Right lung (tissue), 10 donors: ENCODE data around the gene TOP2A. TPM values are rescaled to one million over a fixed set of nuclear protein-coding genes. Genes with fewer than 3 reads are reported as not detected.

Experiments used
- DNase-seq, 2 donors: peaks; one replicate each; pipeline ENCODE4 v3.0.0-alpha.2; 2013
- long read RNA-seq, 8 donors: transcript quantifications; one replicate each; lab custom pipeline, GENCODE V29; 2026
- polyA plus RNA-seq, 5 donors: library from polyadenylated mRNA; unstranded; fragments of 120-200 nt; gene quantifications; one replicate each; pipeline versions ENCODE4 v1.2.1 to v1.2.3, GENCODE V29; 2013; ENCODE audit warnings: inconsistent platforms in 1 of 5, low replicate concordance in 1 of 5; ENCODE audit not compliant: insufficient read length in 5 of 5, insufficient read depth in 1 of 5

The TOP2A gene
- 100 to 1,000 TPM; 106 to 344 (median 189) TPM for polyA plus RNA-seq
- long read RNA-seq, donor 1, full-length matches to known transcripts: 3 of 97 reads
- long read RNA-seq, donor 1, partial matches to known transcripts: 94 of 97 reads
- long read RNA-seq, donor 1, other reads (novel, unspliced or antisense): 0 of 97 reads
- long read RNA-seq, donor 2, full-length matches to known transcripts: 3 of 39 reads
- long read RNA-seq, donor 2, partial matches to known transcripts: 36 of 39 reads
- long read RNA-seq, donor 2, other reads (novel, unspliced or antisense): 0 of 39 reads
- long read RNA-seq, donor 3, full-length matches to known transcripts: 4 of 60 reads
- long read RNA-seq, donor 3, partial matches to known transcripts: 56 of 60 reads
- long read RNA-seq, donor 3, other reads (novel, unspliced or antisense): 0 of 60 reads
- long read RNA-seq, donor 4, partial matches to known transcripts: 11 of 11 reads
- long read RNA-seq, donor 4, other reads (novel, unspliced or antisense): 0 of 11 reads
- long read RNA-seq, donor 5, transcript TOP2A-204 (3 exons, 882 nt): major isoform, 5 of 225 reads
- long read RNA-seq, donor 5, partial matches to known transcripts: 216 of 225 reads
- long read RNA-seq, donor 5, other reads (novel, unspliced or antisense): 0 of 225 reads
- long read RNA-seq, donor 6, full-length matches to known transcripts: 4 of 64 reads
- long read RNA-seq, donor 6, partial matches to known transcripts: 60 of 64 reads
- long read RNA-seq, donor 6, other reads (novel, unspliced or antisense): 0 of 64 reads
- long read RNA-seq, donor 7, full-length matches to known transcripts: 3 of 55 reads
- long read RNA-seq, donor 7, partial matches to known transcripts: 52 of 55 reads
- long read RNA-seq, donor 7, other reads (novel, unspliced or antisense): 0 of 55 reads
- long read RNA-seq, donor 8, full-length matches to known transcripts: 2 of 26 reads
- long read RNA-seq, donor 8, partial matches to known transcripts: 24 of 26 reads
- long read RNA-seq, donor 8, other reads (novel, unspliced or antisense): 0 of 26 reads

- peak; percentile 100 for DNase-seq
Observed at GRCh38 chr17:40417609-40418427, at the start of gene TOP2A. TSS of gene TOP2A (minus strand) at chr17:40417896. CDS start at chr17:40417791, 105 bp downstream.

GRCh38 chr17:40467281-40467867 lies 49.7 kb upstream of the TOP2A start:
- no peak for DNase-seq

- no peak for DNase-seq
Observed at GRCh38 chr17:40466298-40466971, 48.7 kb upstream of the TOP2A start.

GRCh38 chr17:40464392-40464855 lies 46.7 kb upstream of the TOP2A start:
- DNase-seq: no peak

- no peak for DNase-seq
Observed at GRCh38 chr17:40463122-40463550, 45.4 kb upstream of the TOP2A start.

- no peak for DNase-seq
Observed at GRCh38 chr17:40462343-40463121, 44.8 kb upstream of the TOP2A start.

GRCh38 chr17:40461732-40462342 lies 44.1 kb upstream of the TOP2A start:
- DNase-seq: no peak

- peak in 1 of 2 donors; percentile 64 for DNase-seq
Observed at GRCh38 chr17:40460968-40461731, 43.5 kb upstream of the TOP2A start.

GRCh38 chr17:40460604-40460967 lies 42.9 kb upstream of the TOP2A start:
- DNase-seq: no peak

GRCh38 chr17:40459636-40460603 lies 42.2 kb upstream of the TOP2A start:
- DNase-seq: no peak

GRCh38 chr17:40458851-40459482 lies 41.3 kb upstream of the TOP2A start:
- DNase-seq: no peak

GRCh38 chr17:40457964-40458791 lies 40.5 kb upstream of the TOP2A start:
- peak in 1 of 2 donors; percentile 64 for DNase-seq

- no peak for DNase-seq
Observed at GRCh38 chr17:40457369-40457768, 39.7 kb upstream of the TOP2A start.

- no peak for DNase-seq
Observed at GRCh38 chr17:40456396-40456951, 38.8 kb upstream of the TOP2A start.

- DNase-seq: no peak
Observed at GRCh38 chr17:40454613-40454995, 36.9 kb upstream of the TOP2A start.
